Measurements from ENCODE around the gene CPN2. TPM values are rescaled to one million over a fixed set of nuclear protein-coding genes. Genes with fewer than 3 reads are reported as not detected.

CPN2 gene
- total RNA-seq, 4 donors from 2014 or later: 0.15 TPM; not detected in 3

DNA sequence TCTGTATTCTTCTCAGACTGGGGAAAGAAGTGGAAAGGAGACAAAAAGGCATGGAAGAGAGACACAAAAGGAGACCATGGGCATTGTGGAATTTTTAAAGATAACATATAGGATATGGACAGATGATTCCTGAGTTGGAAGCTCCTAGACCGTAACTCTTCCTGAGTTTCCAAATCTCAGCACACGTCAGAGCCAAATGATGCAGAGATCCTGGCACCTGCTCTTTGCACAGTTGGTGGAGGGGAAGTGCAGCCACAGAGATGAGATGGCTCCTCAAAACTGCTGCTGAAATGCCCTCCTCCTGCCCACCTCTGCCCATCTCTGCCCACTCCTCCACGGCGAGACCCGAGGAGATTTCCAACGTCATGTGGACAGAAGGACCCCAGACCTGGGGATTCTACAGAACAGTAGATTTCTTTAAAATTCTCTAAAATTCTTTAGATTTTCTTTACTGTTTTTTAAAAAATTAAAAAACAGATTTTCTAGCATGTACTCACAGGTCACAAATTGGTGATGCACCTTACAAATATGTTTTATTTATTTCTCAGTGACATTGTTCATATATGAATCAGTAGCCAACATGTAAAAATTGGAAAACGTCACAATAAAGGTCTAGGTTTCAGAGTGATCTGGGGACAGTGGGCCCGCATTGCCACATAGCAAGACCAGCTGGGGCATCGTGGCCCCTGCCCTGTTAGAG, 8.1 kb downstream of the CPN2 start:
- H3K36me3 ChIP-seq: no peaks in the 10 kb centered on the region
- intact Hi-C loops (cut with DNase I; ENCODE audit: low total_unique reads): no loop called here
- TF ChIP-seq, protein P1, sequence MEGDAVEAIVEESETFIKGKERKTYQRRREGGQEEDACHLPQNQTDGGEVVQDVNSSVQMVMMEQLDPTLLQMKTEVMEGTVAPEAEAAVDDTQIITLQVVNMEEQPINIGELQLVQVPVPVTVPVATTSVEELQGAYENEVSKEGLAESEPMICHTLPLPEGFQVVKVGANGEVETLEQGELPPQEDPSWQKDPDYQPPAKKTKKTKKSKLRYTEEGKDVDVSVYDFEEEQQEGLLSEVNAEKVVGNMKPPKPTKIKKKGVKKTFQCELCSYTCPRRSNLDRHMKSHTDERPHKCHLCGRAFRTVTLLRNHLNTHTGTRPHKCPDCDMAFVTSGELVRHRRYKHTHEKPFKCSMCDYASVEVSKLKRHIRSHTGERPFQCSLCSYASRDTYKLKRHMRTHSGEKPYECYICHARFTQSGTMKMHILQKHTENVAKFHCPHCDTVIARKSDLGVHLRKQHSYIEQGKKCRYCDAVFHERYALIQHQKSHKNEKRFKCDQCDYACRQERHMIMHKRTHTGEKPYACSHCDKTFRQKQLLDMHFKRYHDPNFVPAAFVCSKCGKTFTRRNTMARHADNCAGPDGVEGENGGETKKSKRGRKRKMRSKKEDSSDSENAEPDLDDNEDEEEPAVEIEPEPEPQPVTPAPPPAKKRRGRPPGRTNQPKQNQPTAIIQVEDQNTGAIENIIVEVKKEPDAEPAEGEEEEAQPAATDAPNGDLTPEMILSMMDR (IDR thresholded peaks at IDR 0.05): no peak
- no peak for TF ChIP-seq POLR2A (IDR thresholded peaks at IDR 0.05)

DNA sequence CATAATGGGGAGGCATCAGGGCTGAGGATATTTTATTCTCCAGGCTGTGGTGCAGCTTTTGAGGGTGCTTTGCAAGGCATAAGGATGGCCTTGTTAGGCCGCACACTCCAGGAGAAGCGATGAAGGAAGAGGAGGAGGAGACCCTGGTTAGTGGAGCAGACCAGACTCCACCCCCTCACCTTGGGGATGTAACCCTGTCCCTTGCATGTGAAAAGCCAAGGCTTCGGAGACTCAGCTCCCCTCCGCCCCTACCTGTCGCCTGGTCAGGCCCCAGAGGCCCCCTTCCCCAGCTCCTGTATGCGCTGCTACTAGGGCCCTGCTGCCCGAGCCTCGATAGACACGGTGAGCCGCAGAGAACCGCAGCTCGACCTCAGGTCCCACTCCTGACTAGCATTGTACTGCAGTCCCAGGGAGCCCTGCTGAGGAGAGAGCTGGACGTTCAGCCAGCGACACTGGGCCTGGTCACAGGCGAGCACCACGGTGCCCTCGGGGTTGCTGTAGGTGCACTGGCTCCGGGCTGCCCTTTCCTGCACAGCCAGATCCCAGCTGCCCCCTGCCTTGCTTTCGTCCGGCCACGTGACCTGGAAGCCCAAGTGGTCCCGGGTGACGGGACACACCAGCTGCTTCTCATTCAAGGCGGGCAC, 10.2 kb downstream of the CPN2 start:
- no peak for DNase-seq
- Histone ChIP-seq H3K36me3 (no peaks in the 10 kb centered on the region), H3K9me3 (no peaks in the 10 kb centered on the region), H3K27me3 (no peaks in the 10 kb centered on the region), H3K4me1 (no peaks in the 10 kb centered on the region), H3K4me3 (no peak overlapping the region), H3K27ac (no peak overlapping the region)
- no peak for TF ChIP-seq POLR2A (IDR thresholded peaks at IDR 0.05)
- TF ChIP-seq, protein P1 (IDR thresholded peaks at IDR 0.05): no peak
- intact Hi-C loops (cut with DNase I; ENCODE audit: low total_unique reads): no loop called here

More for the DNA sequence above, 8.1 kb downstream of the CPN2 start:
- no peak for DNase-seq
- Histone ChIP-seq H3K9me3 (no peaks in the 10 kb centered on the region), H3K27me3 (no peaks in the 10 kb centered on the region), H3K27ac (no peak overlapping the region), H3K4me3 (no peak overlapping the region), H3K4me1 (no peaks in the 10 kb centered on the region)

DNA sequence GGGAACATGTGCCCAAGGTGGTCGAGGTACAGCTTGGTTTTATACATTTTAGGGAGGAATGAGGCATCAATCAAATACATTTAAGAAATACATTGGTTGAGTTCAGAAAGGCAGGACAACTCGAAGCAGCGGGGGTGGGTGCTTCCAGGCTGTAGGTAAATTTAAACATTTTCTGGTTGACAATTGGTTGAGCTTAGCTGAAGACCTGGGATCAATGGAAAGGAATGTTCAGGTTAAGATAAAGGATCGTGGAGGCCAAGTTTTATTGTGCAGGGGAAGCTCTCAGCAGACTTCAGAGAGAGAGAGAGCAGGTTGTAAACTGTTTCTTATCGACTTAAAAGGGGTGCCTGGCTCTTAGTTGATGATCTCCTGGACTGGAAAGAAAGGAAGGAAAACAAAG, 11.3 kb downstream of the CPN2 start:
- Histone ChIP-seq H3K36me3 (no peaks in the 10 kb centered on the region), H3K4me3 (no peak overlapping the region), H3K4me1 (no peaks in the 10 kb centered on the region), H3K9me3 (no peaks in the 10 kb centered on the region), H3K27ac (no peak overlapping the region), H3K27me3 (no peaks in the 10 kb centered on the region)
- no peak for DNase-seq
- intact Hi-C loops (cut with DNase I; ENCODE audit: low total_unique reads): no loop called here
- TF ChIP-seq, protein P1 (IDR thresholded peaks at IDR 0.05): no peak
- TF ChIP-seq POLR2A (IDR thresholded peaks at IDR 0.05): no peak

DNA sequence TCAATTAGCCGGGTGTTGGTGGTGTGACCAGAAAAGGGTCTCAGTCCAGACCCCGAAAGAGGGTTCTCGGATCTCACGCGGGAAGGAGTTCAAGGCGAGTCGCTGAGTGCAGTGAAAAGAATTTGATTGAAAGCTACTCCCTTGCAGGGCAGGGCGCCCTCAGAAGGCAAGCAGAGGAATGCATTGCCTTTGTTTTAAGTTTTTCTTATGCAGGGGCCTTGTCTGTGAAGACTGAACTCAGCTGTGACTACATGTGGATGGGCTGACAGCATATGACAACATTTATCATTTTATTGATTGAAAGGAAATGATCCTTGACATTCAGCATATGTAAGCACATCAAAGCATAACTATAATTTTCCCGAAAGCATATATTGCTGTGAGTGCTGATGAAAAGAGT, 11.8 kb downstream of the CPN2 start:
- Histone ChIP-seq H3K4me1 (no peaks in the 10 kb centered on the region), H3K9me3 (no peaks in the 10 kb centered on the region), H3K4me3 (no peak overlapping the region), H3K27me3 (no peaks in the 10 kb centered on the region), H3K36me3 (no peaks in the 10 kb centered on the region), H3K27ac (no peak overlapping the region)
- TF ChIP-seq, protein P1 (IDR thresholded peaks at IDR 0.05): no peak
- no peak for TF ChIP-seq POLR2A (IDR thresholded peaks at IDR 0.05)
- no peak for DNase-seq
- intact Hi-C loops (cut with DNase I; ENCODE audit: low total_unique reads): no loop called here

DNA sequence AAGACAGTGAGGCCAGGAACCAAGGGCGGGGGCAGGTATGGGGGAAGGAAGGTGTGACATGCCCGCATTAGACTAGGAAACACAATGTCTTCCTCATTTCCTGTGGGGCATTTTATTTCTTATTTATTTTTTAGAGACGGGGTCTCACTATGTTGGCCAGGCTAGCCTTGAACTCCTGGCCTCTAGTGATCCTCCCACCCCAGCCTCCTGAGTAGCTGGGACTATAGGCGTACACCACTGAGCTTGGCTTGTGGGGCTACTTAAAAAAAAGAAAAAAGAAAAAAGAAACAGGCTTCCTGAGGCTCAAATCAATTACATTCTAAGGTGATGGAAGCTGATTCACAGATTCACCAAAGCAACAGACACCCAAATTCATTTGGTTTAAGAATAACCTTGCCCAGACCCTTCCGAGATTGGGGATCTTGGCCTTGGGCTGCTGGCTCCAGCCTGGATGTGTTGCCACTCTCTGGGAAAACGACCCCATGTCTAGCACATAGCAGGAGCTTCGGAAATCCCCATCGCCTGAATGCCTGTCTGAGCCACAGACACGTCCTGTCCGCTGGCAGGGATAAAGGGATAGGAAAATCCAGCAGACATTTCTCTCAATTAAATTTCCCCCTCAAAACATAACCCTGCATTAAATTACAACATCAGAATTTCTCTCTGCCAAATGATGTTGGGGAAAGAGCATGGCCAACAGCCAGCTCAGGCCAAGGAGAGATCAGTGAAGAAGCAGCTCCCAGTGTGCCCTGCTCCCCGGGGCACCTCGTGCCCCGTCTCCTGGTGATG, 13.0 kb downstream of the CPN2 start:
- no peak overlapping the region for H3K4me3 ChIP-seq
- no peaks in the 10 kb centered on the region for H3K36me3 ChIP-seq
- DNase-seq: no peak
- intact Hi-C loops (cut with DNase I; ENCODE audit: low total_unique reads): no loop called here
- H3K4me1 ChIP-seq: no peaks in the 10 kb centered on the region
- no peak overlapping the region for H3K27ac ChIP-seq
- TF ChIP-seq, protein P1 (IDR thresholded peaks at IDR 0.05): no peak
- no peak for TF ChIP-seq POLR2A (IDR thresholded peaks at IDR 0.05)
- no peaks in the 10 kb centered on the region for H3K27me3 ChIP-seq
- H3K9me3 ChIP-seq: no peaks in the 10 kb centered on the region

All from uterus (tissue), 4 donors.